Measurements from ENCODE around the gene FN1. TPM values are rescaled to one million over a fixed set of nuclear protein-coding genes. Genes with fewer than 3 reads are reported as not detected.
A peak's percentile ranks its signal among the peaks of the same experiment; 100 is the strongest.

FN1 gene
- total RNA-seq, 1 experiment from 2014 or later = 50.4 TPM

GRCh38 chr2:215358312-215358845 is 77.5 kb downstream of the FN1 start:
- H3K36me3 ChIP-seq (replicated peaks; ENCODE audit: control insufficient read depth, insufficient read depth, low read length) = peaks cover 4% of the 10 kb centered on the region
- H3K27me3 ChIP-seq (ENCODE audit: control insufficient read depth, insufficient read depth, low read length) = no peaks in the 10 kb centered on the region
- no peak overlapping the region for H3K4me3 ChIP-seq (ENCODE audit: insufficient read depth, low read depth, low read length)
- DNase-seq = no peak

- no peak for DNase-seq
- Histone ChIP-seq H3K36me3 (replicated peaks; ENCODE audit: control insufficient read depth, insufficient read depth, low read length) (peaks cover 3% of the 10 kb centered on the region), H3K27me3 (ENCODE audit: control insufficient read depth, insufficient read depth, low read length) (no peaks in the 10 kb centered on the region), H3K4me3 (ENCODE audit: insufficient read depth, low read depth, low read length) (no peak overlapping the region)
These were observed 78.2 kb downstream of the FN1 start for GRCh38 chr2:215357660-215358059.

GRCh38 chr2:215356948-215357461 is 78.9 kb downstream of the FN1 start:
- no peak for DNase-seq
- no peaks in the 10 kb centered on the region; the same call in 1 of the 2 replicates for H3K36me3 ChIP-seq (replicated peaks; ENCODE audit: control insufficient read depth, insufficient read depth, low read length)
- no peak overlapping the region for H3K4me3 ChIP-seq (ENCODE audit: insufficient read depth, low read depth, low read length)
- no peaks in the 10 kb centered on the region for H3K27me3 ChIP-seq (ENCODE audit: control insufficient read depth, insufficient read depth, low read length)

GRCh38 chr2:215356334-215356947 is 79.4 kb downstream of the FN1 start:
- no peak overlapping the region for H3K4me3 ChIP-seq (ENCODE audit: insufficient read depth, low read depth, low read length)
- H3K27me3 ChIP-seq (ENCODE audit: control insufficient read depth, insufficient read depth, low read length) = no peaks in the 10 kb centered on the region
- H3K36me3 ChIP-seq (replicated peaks; ENCODE audit: control insufficient read depth, insufficient read depth, low read length) = no peaks in the 10 kb centered on the region
- no peak for DNase-seq

GRCh38 chr2:215355801-215356200 is 80.1 kb downstream of the FN1 start:
- DNase-seq = no peak
- H3K36me3 ChIP-seq (replicated peaks; ENCODE audit: control insufficient read depth, insufficient read depth, low read length) = no peaks in the 10 kb centered on the region
- no peaks in the 10 kb centered on the region for H3K27me3 ChIP-seq (ENCODE audit: control insufficient read depth, insufficient read depth, low read length)
- no peak overlapping the region for H3K4me3 ChIP-seq (ENCODE audit: insufficient read depth, low read depth, low read length)

GRCh38 chr2:215354771-215355695 is 80.8 kb downstream of the FN1 start:
- DNase-seq = no peak
- Histone ChIP-seq H3K4me3 (ENCODE audit: insufficient read depth, low read depth, low read length) (no peak overlapping the region), H3K36me3 (replicated peaks; ENCODE audit: control insufficient read depth, insufficient read depth, low read length) (peaks cover 2% of the 10 kb centered on the region; the same call in 1 of the 2 replicates), H3K27me3 (ENCODE audit: control insufficient read depth, insufficient read depth, low read length) (no peaks in the 10 kb centered on the region)

GRCh38 chr2:215352602-215353001 is 83.3 kb downstream of the FN1 start:
- no peaks in the 10 kb centered on the region for H3K27me3 ChIP-seq (ENCODE audit: control insufficient read depth, insufficient read depth, low read length)
- H3K36me3 ChIP-seq (replicated peaks; ENCODE audit: control insufficient read depth, insufficient read depth, low read length) = peaks cover 12% of the 10 kb centered on the region
- DNase-seq = no peak
- H3K4me3 ChIP-seq (ENCODE audit: insufficient read depth, low read depth, low read length) = no peak overlapping the region

GRCh38 chr2:215347878-215348277 is 88.0 kb downstream of the FN1 start:
- DNase-seq = no peak
- peaks cover 30% of the 10 kb centered on the region for H3K36me3 ChIP-seq (replicated peaks; ENCODE audit: control insufficient read depth, insufficient read depth, low read length)
- no peak overlapping the region for H3K4me3 ChIP-seq (ENCODE audit: insufficient read depth, low read depth, low read length)
- H3K27me3 ChIP-seq (ENCODE audit: control insufficient read depth, insufficient read depth, low read length) = no peaks in the 10 kb centered on the region

GRCh38 chr2:215338883-215339679 is 96.8 kb downstream of the FN1 start:
- Histone ChIP-seq H3K4me3 (ENCODE audit: insufficient read depth, low read depth, low read length) (no peak overlapping the region), H3K27me3 (ENCODE audit: control insufficient read depth, insufficient read depth, low read length) (no peaks in the 10 kb centered on the region), H3K36me3 (replicated peaks; ENCODE audit: control insufficient read depth, insufficient read depth, low read length) (peaks cover 31% of the 10 kb centered on the region)
- DNase-seq = no peak

GRCh38 chr2:215332872-215333595 is 102.8 kb downstream of the FN1 start:
- Histone ChIP-seq H3K36me3 (replicated peaks; ENCODE audit: control insufficient read depth, insufficient read depth, low read length) (peaks cover 29% of the 10 kb centered on the region), H3K4me3 (ENCODE audit: insufficient read depth, low read depth, low read length) (no peak overlapping the region), H3K27me3 (ENCODE audit: control insufficient read depth, insufficient read depth, low read length) (no peaks in the 10 kb centered on the region)
- no peak for DNase-seq

- H3K36me3 ChIP-seq (replicated peaks; ENCODE audit: control insufficient read depth, insufficient read depth, low read length) = peaks cover 30% of the 10 kb centered on the region
- no peaks in the 10 kb centered on the region for H3K27me3 ChIP-seq (ENCODE audit: control insufficient read depth, insufficient read depth, low read length)
- DNase-seq = no peak
- no peak overlapping the region for H3K4me3 ChIP-seq (ENCODE audit: insufficient read depth, low read depth, low read length)
These were observed 107.8 kb downstream of the FN1 start for GRCh38 chr2:215328066-215328465.

GRCh38 chr2:215324811-215325210 is 111.1 kb downstream of the FN1 start:
- H3K4me3 ChIP-seq (ENCODE audit: insufficient read depth, low read depth, low read length) = no peak overlapping the region
- H3K27me3 ChIP-seq (ENCODE audit: control insufficient read depth, insufficient read depth, low read length) = no peaks in the 10 kb centered on the region
- peak; percentile 19 for DNase-seq
- peaks cover 29% of the 10 kb centered on the region for H3K36me3 ChIP-seq (replicated peaks; ENCODE audit: control insufficient read depth, insufficient read depth, low read length)

- Histone ChIP-seq H3K27me3 (ENCODE audit: control insufficient read depth, insufficient read depth, low read length) (no peaks in the 10 kb centered on the region), H3K36me3 (replicated peaks; ENCODE audit: control insufficient read depth, insufficient read depth, low read length) (peaks cover 15% of the 10 kb centered on the region), H3K4me3 (ENCODE audit: insufficient read depth, low read depth, low read length) (no peak overlapping the region)
- DNase-seq = no peak
These were observed 115.2 kb downstream of the FN1 start for GRCh38 chr2:215320679-215321078.

- Histone ChIP-seq H3K27me3 (ENCODE audit: control insufficient read depth, insufficient read depth, low read length) (no peaks in the 10 kb centered on the region), H3K36me3 (replicated peaks; ENCODE audit: control insufficient read depth, insufficient read depth, low read length) (peaks cover 15% of the 10 kb centered on the region), H3K4me3 (ENCODE audit: insufficient read depth, low read depth, low read length) (no peak overlapping the region)
- DNase-seq = no peak
These were observed 115.8 kb downstream of the FN1 start for GRCh38 chr2:215320102-215320501.
